ENCODE results near the gene DRD4.

Gene DRD4

DNA sequence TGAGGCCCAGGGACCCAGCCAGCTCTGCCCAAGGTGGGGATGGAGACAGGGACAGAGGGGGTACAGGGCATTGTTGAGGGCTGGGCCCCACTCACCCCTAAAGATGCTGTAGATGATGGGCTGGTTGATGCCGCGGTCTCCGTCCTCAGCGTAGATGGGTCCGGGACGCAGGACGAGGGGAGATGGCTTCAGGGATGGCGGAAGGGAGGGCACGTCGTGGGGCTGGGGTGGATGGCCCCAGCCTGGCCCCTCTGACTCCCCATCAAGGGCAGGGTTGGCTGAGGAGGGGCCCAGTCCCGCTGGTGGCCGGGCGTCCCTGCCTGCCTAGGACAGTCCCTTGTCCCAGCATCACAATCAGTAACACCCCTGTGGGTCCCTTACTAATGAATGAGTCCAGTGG lies 16.9 kb upstream of the DRD4 start:
- H3K27me3 ChIP-seq, result peaks cover 4% of the 10 kb centered on the region
- H3K4me2 ChIP-seq, result no peak overlapping the region
- H3K4me3 ChIP-seq, result no peak overlapping the region
- peaks cover 20% of the 10 kb centered on the region; the same call in 1 of the 2 replicates for H3K36me3 ChIP-seq
- H3K4me1 ChIP-seq, result peaks cover 18% of the 10 kb centered on the region
- no peak overlapping the region for H3K9ac ChIP-seq
- TF ChIP-seq Cebpa-rat (IDR thresholded peaks at IDR 0.05), result no peak
- no peaks in the 10 kb centered on the region for H3K9me3 ChIP-seq
- no peak overlapping the region for H3K27ac ChIP-seq
- peaks cover 15% of the 10 kb centered on the region for H4K20me1 ChIP-seq

DNA sequence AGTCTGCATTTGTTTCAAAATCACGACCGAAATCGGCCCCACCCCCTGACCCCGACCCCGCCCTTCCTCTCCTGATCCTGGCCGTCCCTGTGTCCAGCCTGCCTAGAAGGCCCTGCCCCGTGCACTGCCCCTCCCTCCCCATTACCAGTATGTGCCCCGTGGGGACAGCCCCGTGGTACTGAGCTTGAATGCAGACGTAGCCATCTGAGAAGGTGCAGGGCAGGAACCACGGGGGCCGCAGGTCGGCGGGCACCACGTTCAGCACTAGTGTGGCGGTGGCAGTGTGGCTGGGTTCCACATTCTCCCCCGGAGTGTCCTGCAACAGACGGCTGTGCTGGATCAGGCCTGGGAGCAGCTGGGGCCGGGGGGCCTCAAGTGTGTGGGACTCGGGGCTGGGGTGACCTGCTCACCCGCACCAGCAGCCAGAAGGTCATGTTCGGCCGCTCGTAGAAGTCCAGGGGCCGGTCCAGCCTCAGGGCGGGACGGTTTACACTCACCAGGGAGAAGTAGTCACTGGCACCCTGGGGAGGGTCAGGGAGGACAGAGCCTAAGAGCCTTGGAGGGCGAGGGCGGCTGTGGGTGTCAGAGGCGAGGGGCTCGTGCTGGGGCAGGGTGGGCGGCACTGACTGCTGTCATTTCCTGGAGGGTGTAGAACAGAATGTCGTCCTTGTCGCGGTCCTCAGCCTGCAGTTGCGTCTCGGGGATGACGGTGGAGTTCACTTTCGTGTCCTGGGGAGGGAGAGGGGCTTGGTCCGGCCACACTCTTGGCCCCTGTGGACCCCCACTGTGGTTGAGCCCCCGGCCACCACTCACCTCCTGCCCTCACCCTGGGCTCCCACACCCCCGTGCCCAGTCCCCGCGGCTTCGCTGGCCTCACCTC lies 15.9 kb upstream of the DRD4 start:
- peaks cover 20% of the 10 kb centered on the region for H4K20me1 ChIP-seq
- H3K36me3 ChIP-seq, result peaks cover 20% of the 10 kb centered on the region; the same call in 1 of the 2 replicates
- H3K27me3 ChIP-seq, result peaks cover 14% of the 10 kb centered on the region
- no peak overlapping the region for H3K27ac ChIP-seq
- no peak overlapping the region for H3K4me3 ChIP-seq
- H3K9ac ChIP-seq, result no peak overlapping the region
- H3K4me2 ChIP-seq, result no peak overlapping the region
- TF ChIP-seq Cebpa-rat (IDR thresholded peaks at IDR 0.05), result no peak
- H3K4me1 ChIP-seq, result peaks cover 23% of the 10 kb centered on the region
- H3K9me3 ChIP-seq, result no peaks in the 10 kb centered on the region

DNA sequence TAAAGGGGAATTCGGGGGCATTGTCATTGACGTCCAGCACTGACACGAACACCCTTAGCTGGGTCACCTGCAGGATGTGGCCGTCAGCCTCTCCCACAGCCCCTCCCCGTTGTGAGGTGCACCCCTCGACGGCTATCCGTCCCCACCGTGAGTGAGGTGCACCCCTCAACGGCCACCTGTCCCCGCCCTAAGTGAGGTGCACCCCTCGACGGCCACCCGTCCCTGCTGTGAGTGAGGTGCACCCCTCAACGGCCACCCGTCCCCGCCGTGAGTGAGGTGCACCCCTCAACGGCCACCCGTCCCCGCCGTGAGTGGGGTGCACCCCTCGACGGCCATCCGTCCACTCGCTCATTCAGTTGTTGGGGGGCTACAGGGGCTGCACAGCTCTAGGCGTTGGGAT lies 15.2 kb upstream of the DRD4 start:
- no peak for TF ChIP-seq Cebpa-rat (IDR thresholded peaks at IDR 0.05)
- Histone ChIP-seq H3K4me1 (peaks cover 17% of the 10 kb centered on the region), H3K27me3 (peaks cover 20% of the 10 kb centered on the region), H3K4me3 (no peak overlapping the region), H3K9ac (no peak overlapping the region), H3K36me3 (peaks cover 20% of the 10 kb centered on the region; the same call in 1 of the 2 replicates), H3K9me3 (no peaks in the 10 kb centered on the region), H3K27ac (no peak overlapping the region), H3K4me2 (no peak overlapping the region), H4K20me1 (peaks cover 24% of the 10 kb centered on the region)

DNA sequence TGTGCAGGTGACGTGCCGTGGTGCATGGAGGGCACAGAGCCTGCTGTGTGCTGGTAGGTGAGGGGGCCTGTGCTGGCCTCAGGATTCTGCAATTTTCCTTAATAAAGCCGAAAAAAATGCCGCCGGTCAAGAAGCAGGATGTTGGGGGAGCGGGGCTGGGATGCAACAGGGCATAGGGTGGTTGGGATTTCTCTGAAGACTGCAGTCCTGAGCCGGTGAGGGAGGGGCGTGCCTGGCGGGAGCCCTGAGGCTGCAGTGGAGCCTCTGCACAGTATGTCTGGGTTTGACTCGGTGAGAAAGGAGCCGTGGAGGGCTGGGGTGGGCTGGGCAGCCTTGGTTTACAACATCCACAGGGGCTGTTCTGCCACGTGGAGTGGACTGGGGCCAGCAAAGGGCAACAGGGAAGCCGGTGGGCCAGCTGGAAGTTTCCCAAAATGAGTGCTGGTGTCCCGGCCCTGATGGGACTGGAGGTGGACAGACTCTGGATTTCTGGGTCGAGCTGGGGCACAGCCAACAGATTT lies 13.7 kb upstream of the DRD4 start:
- Histone ChIP-seq H3K9me3 (peaks cover 5% of the 10 kb centered on the region; the same call in 1 of the 2 replicates), H3K4me2 (no peak overlapping the region), H3K4me1 (peaks cover 21% of the 10 kb centered on the region), H3K27ac (no peak overlapping the region), H3K9ac (no peak overlapping the region), H3K27me3 (peaks cover 34% of the 10 kb centered on the region), H4K20me1 (peaks cover 34% of the 10 kb centered on the region), H3K4me3 (no peak overlapping the region), H3K36me3 (peaks cover 12% of the 10 kb centered on the region; the same call in 1 of the 2 replicates)
- TF ChIP-seq Cebpa-rat (IDR thresholded peaks at IDR 0.05), result no peak

DNA sequence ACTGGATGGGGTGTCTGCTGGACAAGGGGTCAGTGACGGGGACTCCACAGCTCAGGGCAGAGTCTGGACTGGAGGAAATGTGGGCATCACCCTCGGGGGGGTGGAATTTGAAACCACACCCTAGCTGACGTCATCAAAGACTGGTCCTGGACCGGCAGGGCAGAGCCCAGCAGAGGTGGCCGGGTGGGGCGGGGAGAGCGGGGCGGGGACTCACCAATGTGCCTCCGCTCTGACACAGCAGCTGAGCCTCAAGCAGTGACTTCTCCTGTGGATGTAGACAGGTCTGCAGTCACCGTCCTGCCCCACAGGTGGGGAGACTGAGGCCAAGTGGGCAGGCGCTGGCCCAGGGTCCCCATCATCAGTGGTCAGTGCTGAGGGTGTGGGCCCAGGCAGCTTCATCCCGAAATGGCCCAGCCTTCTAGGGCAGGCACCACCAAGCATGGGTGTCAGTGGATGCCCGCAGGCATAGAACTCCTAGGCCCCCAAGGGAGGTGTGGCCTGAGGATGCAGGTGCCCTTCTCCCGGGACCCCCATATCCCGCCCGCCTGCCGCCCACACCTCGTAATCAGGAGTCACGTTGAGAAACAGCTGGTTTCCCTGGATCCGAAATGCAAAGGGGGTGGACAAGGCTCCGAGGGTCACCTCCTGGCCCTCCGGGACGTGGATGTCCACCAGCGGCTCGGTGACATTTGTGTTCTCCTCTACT lies 12.9 kb upstream of the DRD4 start:
- Histone ChIP-seq H3K36me3 (peaks cover 5% of the 10 kb centered on the region; the same call in 1 of the 2 replicates), H3K4me2 (no peak overlapping the region), H3K27ac (no peak overlapping the region), H3K27me3 (peaks cover 39% of the 10 kb centered on the region), H3K4me1 (peaks cover 28% of the 10 kb centered on the region), H3K9me3 (peaks cover 5% of the 10 kb centered on the region; the same call in 1 of the 2 replicates), H3K9ac (no peak overlapping the region), H3K4me3 (no peak overlapping the region), H4K20me1 (peaks cover 39% of the 10 kb centered on the region)
- TF ChIP-seq Cebpa-rat (IDR thresholded peaks at IDR 0.05), result no peak

DNA sequence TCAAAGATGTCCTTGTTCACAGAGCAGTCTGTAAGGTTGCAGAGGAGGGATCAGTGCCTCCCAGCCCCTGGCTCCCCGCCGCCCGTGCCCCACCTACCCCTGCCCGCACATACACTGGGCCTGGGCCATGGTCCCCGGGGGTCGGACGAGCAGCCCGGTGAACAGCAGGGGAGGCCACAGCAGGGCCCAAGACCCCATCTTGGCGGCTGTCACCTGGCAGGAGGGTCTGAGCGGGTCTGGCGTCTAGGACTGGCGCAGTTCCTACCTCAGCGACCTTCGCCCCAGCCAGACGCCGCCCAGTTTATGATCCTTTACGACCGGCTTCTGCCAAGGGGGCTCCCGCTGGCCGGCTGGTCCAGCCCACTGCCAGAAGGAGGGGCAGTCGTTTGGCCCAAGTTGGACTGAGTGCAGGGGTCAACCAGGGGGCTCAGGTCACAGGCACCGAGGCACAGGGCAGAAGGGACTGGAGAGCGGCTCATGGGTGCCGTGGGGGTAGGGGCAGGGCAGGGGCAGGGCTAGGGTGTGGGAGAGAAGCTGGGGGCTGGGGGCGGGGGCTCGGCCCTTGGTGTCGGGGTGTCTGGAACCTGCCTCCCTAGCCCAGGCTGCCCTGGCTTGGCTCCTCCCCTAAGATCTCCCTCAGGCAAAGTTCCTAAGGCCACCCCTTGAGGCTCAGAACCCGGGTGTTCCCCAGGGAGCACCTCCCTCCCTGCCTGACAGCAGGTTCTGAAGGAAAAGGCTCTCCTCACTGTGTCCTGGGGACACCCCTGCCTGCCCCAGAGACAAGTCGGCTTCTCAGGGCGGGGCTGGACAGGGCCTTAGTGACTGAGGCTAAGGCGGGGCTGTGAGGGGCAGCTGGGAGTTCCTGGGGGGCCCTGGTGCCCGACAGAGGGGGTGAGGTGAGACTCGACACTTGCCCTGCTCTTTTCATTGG lies 12.1 kb upstream of the DRD4 start, which contains the start of gene CDHR5:
TSS of gene CDHR5 (minus strand) at position 251 of the 931 bp plus-strand sequence. CDS start at position 198, 53 bp downstream.
- H3K27ac ChIP-seq, result no peak within 1 kb of the TSS
- H3K4me2 ChIP-seq, result peak within 1 kb of the TSS; percentile 34; the same call in 1 of the 2 replicates
- peaks cover 47% of the 10 kb centered on the region for H4K20me1 ChIP-seq
- peaks cover 43% of the 10 kb centered on the region for H3K27me3 ChIP-seq
- TF ChIP-seq Cebpa-rat (IDR thresholded peaks at IDR 0.05), result no peak
- no peak within 1 kb of the TSS for H3K9ac ChIP-seq
- no peaks in the 10 kb centered on the region for H3K36me3 ChIP-seq
- no peak within 1 kb of the TSS for H3K4me3 ChIP-seq
- H3K9me3 ChIP-seq, result peaks cover 5% of the 10 kb centered on the region; the same call in 1 of the 2 replicates
- H3K4me1 ChIP-seq, result peaks cover 36% of the 10 kb centered on the region

DNA sequence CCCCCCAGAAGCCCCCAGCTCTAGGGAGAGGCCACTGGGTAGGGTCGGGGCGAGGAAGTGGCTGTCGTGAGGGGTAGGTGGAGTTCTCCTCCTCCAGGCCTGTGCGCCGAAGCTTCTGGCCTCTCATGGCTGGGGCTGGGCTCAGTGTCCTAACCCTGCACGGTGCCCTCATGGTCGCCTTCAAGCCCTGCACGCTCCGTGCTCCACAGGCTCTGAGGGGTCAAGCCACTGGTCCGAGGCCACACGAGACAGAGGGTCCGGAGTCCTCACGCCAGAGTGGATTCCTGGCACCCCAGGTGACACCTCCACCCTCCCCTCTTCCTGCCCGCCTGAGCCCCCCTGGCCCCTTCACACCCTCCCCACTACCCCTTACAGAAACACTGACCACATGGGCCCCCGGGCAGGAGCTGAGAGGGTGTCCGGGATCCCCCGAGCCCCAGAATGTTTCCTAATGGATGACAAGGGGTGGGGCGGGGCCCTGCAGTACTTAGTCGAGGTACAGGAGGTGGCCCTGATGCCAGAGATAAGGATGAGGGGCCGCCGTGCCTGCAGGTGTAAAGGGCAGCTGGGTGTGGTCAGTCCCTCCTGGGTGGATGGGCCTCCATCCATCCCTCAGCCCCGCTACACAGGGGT lies 11.3 kb upstream of the DRD4 start:
- H3K9me3 ChIP-seq, result peaks cover 5% of the 10 kb centered on the region; the same call in 1 of the 2 replicates
- H3K27me3 ChIP-seq, result peaks cover 46% of the 10 kb centered on the region
- peaks cover 52% of the 10 kb centered on the region for H4K20me1 ChIP-seq
- no peak overlapping the region for H3K4me3 ChIP-seq
- no peaks in the 10 kb centered on the region for H3K36me3 ChIP-seq
- peaks cover 43% of the 10 kb centered on the region for H3K4me1 ChIP-seq
- no peak for TF ChIP-seq Cebpa-rat (IDR thresholded peaks at IDR 0.05)
- H3K9ac ChIP-seq, result no peak overlapping the region
- H3K27ac ChIP-seq, result no peak overlapping the region
- H3K4me2 ChIP-seq, result peak overlapping the region; percentile 34; the same call in 1 of the 2 replicates

DNA sequence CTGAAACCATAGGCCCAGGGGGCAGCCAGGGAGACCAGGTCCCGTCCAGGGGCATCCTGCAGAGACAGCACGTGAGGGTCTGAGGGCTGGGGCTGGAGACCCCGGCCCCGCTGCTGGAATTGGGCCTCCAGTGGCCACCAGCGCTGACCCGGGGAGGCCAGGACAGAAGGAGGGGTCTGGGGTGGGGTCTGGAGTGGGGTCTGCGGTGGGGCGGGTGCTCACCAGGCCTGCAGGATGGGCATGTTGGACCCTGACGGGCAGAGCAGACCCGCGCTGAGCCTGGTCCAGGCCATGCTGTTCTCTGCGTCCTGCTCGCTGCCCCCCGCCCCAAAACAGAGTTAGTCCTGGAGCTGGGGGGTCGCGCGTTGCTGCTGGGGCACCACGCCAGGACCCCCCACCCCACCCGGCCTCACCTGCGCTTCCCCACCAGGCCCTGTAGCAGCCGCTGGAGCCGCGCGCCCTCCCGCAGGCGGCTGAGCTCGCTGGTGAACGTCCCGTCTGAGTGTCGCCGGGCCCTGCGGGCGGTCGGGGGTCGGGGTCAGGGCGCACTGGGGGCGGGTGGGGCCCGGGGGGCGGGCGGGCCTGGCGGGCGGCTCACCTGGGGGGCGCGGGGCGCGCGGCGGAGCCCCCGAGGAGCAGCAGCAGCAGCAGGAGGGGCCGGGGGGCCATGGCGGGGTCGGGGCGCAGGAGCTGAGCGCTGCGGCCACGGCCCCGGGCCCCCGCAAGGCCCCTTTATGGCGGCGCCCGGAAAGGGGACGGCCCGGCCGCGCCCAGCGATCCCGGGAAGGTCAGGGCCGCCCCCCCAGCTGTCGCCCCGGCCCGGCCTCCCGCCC lies 10.4 kb upstream of the DRD4 start, which contains the start of gene SCT:
TSS of gene SCT (minus strand) at position 707 of the 833 bp plus-strand sequence. CDS start at position 669, 38 bp downstream.
- H3K4me3 ChIP-seq, result peak within 1 kb of the TSS; percentile 59
- peak within 1 kb of the TSS; percentile 80 for H3K4me2 ChIP-seq
- peaks cover 43% of the 10 kb centered on the region for H3K4me1 ChIP-seq
- peaks cover 5% of the 10 kb centered on the region; the same call in 1 of the 2 replicates for H3K9me3 ChIP-seq
- H3K9ac ChIP-seq, result no peak within 1 kb of the TSS
- peaks cover 52% of the 10 kb centered on the region for H4K20me1 ChIP-seq
- peaks cover 46% of the 10 kb centered on the region for H3K27me3 ChIP-seq
- no peak for TF ChIP-seq Cebpa-rat (IDR thresholded peaks at IDR 0.05)
- H3K27ac ChIP-seq, result no peak within 1 kb of the TSS
- H3K36me3 ChIP-seq, result no peaks in the 10 kb centered on the region

Measured in BLaER1 (cell line).